Hematopoietic multipotent progenitor cell (in vitro differentiated cells): ENCODE measurements around the gene P2RY13. TPM values are rescaled to one million over a fixed set of nuclear protein-coding genes. Genes with fewer than 3 reads are reported as not detected.

Source experiments
- DNase-seq, 3 donors: peaks; one replicate each; pipeline ENCODE4 v3.0.0-alpha.2; 2011 to 2015; ENCODE audit warnings: low read depth in 2 of 3, low spot score in 2 of 3
- total RNA-seq: library from RNA; depleted of rRNA; stranded (reverse); fragments of >200 nt; gene quantifications from one replicate; pipeline ENCODE4 v1.2.3, GENCODE V29; 2012

The P2RY13 gene
- total RNA-seq, 1 donor, result 0.81 TPM

GRCh38 chr3:151321526-151321925 lies 7.8 kb downstream of the P2RY13 start:
- DNase-seq, result no peak

GRCh38 chr3:151320131-151320530 lies 9.2 kb downstream of the P2RY13 start:
- DNase-seq, result no peak

- no peak for DNase-seq
These were observed 9.7 kb downstream of the P2RY13 start for GRCh38 chr3:151319628-151320027.

GRCh38 chr3:151318991-151319390 lies 10.4 kb downstream of the P2RY13 start:
- no peak for DNase-seq

GRCh38 chr3:151318313-151318712 lies 11.0 kb downstream of the P2RY13 start:
- no peak for DNase-seq

GRCh38 chr3:151316267-151316991 lies 12.9 kb downstream of the P2RY13 start, which contains the start of gene GPR87:
Gene GPR87, minus strand, starts transcription at chr3:151316820. Its CDS starts 16,720 bp downstream, at chr3:151300100.
- DNase-seq, result no peak

GRCh38 chr3:151315846-151316245 lies 13.5 kb downstream of the P2RY13 start:
- DNase-seq, result no peak

GRCh38 chr3:151315136-151315535 lies 14.2 kb downstream of the P2RY13 start:
- DNase-seq, result no peak

GRCh38 chr3:151314593-151314992 lies 14.8 kb downstream of the P2RY13 start:
- no peak for DNase-seq

- DNase-seq, result no peak
These were observed 15.2 kb downstream of the P2RY13 start for GRCh38 chr3:151314137-151314536.

GRCh38 chr3:151312972-151313371 lies 16.4 kb downstream of the P2RY13 start:
- DNase-seq, result no peak

- no peak for DNase-seq
These were observed 19.8 kb downstream of the P2RY13 start for GRCh38 chr3:151309566-151309965.

- no peak for DNase-seq
These were observed 21.5 kb downstream of the P2RY13 start for GRCh38 chr3:151307583-151308488.

- no peak for DNase-seq
These were observed 22.2 kb downstream of the P2RY13 start for GRCh38 chr3:151307131-151307530.

- DNase-seq, result no peak
These were observed 23.1 kb downstream of the P2RY13 start for GRCh38 chr3:151306168-151306810.

GRCh38 chr3:151305775-151306151 lies 23.6 kb downstream of the P2RY13 start:
- DNase-seq, result no peak

GRCh38 chr3:151305060-151305774 lies 24.1 kb downstream of the P2RY13 start:
- DNase-seq, result no peak

GRCh38 chr3:151303751-151304150 lies 25.6 kb downstream of the P2RY13 start:
- DNase-seq, result no peak

GRCh38 chr3:151301787-151302186 lies 27.6 kb downstream of the P2RY13 start:
- no peak for DNase-seq

- DNase-seq, result no peak
These were observed 28.8 kb downstream of the P2RY13 start for GRCh38 chr3:151300539-151300938.

- no peak for DNase-seq
These were observed 30.3 kb downstream of the P2RY13 start for GRCh38 chr3:151299006-151299405.
